HCT116 (cell line): ENCODE data around the gene DRAP1. TPM values are rescaled to one million over a fixed set of nuclear protein-coding genes. Genes with fewer than 3 reads are reported as not detected.

ENCODE experiments used
- ATAC-seq: fragments of 200-7000 bp; cut with Tn5 transposase; 2 replicates; pipeline ENCODE4 v1.9.1; 2020; ENCODE audit warnings: mild to moderate bottlenecking, moderate library complexity
- BruUV-seq: library from RNA; stranded (reverse); fragments of 400-500 nt; replicated peaks from 2 replicates; lab custom pipeline; 2021; lab: Mats Ljungman, UMichigan
- CTCF ChIA-PET: fragments of 300-600 bp; sonication (Branson Sonifier 250); formaldehyde crosslinking; loops from one replicate; lab custom pipeline; 2021; ENCODE audit warnings: antibody characterized with exemption; lab: Charles Lee
- POLR2A ChIA-PET: fragments of 300-600, 350-600 bp; sonication (Branson Sonifier 250); formaldehyde crosslinking; loops from one replicate; lab custom pipeline; 2021; ENCODE audit warnings: antibody characterized with exemption; lab: Charles Lee
- RAD21 ChIA-PET, 2 experiments: fragments of 300-600 bp; sonication (Branson Sonifier 250); formaldehyde crosslinking; loops; one replicate each; lab custom pipeline; 2023; ENCODE audit warnings: low total read pairs in 2 of 2; ENCODE audit not compliant: uncharacterized antibody in 2 of 2, unreplicated experiment in 2 of 2, low non-redundant PET in 1 of 2; lab: Charles Lee
- DNase-seq: peaks from one replicate; pipeline ENCODE4 v3.0.0-alpha.2; 2010; ENCODE audit warnings: low read depth, low spot score
- H2AFZ ChIP-seq: fragments of 200-600 bp; shearing (Covaris generic), sonication (generic); 2 replicates; pipeline ENCODE4 v1.6.1; 2017; ENCODE audit warnings: low read depth, mixed run types, mixed read lengths, antibody characterized with exemption, low read length; ENCODE audit not compliant: poor library complexity, severe bottlenecking
- H3K27ac ChIP-seq: 2 replicates; pipeline ENCODE4 v1.5.1; 2012; ENCODE audit warnings: low read depth, low read length
- H3K27me3 ChIP-seq: fragments of 200-600 bp; sonication (generic); 2 replicates; pipeline ENCODE4 v1.6.1; 2016; ENCODE audit warnings: mixed run types, low read length, mixed read lengths; ENCODE audit not compliant: insufficient read depth
- H3K36me3 ChIP-seq, 2 experiments: fragments of 200-500 bp in 1 of 2; fragments of 200-600 bp in 1 of 2; sonication (Bioruptor generic) in 1 of 2; sonication (generic) in 1 of 2; 2 replicates each; pipeline versions ENCODE4 v1.5.1 to v1.6.1; 2014 to 2016; ENCODE audit warnings: low read length in 2 of 2, inconsistent platforms in 1 of 2, mixed read lengths in 1 of 2, mixed run types in 1 of 2; ENCODE audit not compliant: insufficient read depth in 2 of 2, control insufficient read depth in 1 of 2
- H3K4me1 ChIP-seq, 2 experiments: fragments of 200-600 bp in 1 of 2; sonication (generic) in 1 of 2; 2 replicates each; pipeline versions ENCODE4 v1.5.1 to v1.6.1; 2012 to 2017; ENCODE audit warnings: low read length in 2 of 2, inconsistent platforms in 1 of 2, mild to moderate bottlenecking in 1 of 2, mixed read lengths in 1 of 2, mixed run types in 1 of 2, moderate library complexity in 1 of 2; ENCODE audit not compliant: insufficient read depth in 2 of 2, control insufficient read depth in 1 of 2
- H3K4me2 ChIP-seq: fragments of 200-600 bp; sonication (generic); 2 replicates; pipeline ENCODE4 v1.6.1; 2017; ENCODE audit warnings: mixed run types, low read length, mixed read lengths
- H3K4me3 ChIP-seq, 2 experiments: fragments of 200-600 bp in 1 of 2; sonication (generic) in 1 of 2; replicated peaks in 1 of 2; 2 replicates each; pipeline ENCODE4 v1.5.1; 2011 to 2016; ENCODE audit warnings: low read length in 2 of 2, control low read depth in 1 of 2, low read depth in 1 of 2, mild to moderate bottlenecking in 1 of 2, mixed read lengths in 1 of 2, mixed run types in 1 of 2
- H3K79me2 ChIP-seq: fragments of 200-600 bp; sonication (generic); 2 replicates; pipeline ENCODE4 v1.6.1; 2017; ENCODE audit warnings: mild to moderate bottlenecking, mixed run types, low read length, moderate library complexity, mixed read lengths; ENCODE audit not compliant: insufficient read depth
- H3K9ac ChIP-seq: fragments of 200-600 bp; sonication (generic); 2 replicates; pipeline ENCODE4 v1.6.1; 2016; ENCODE audit warnings: low read length, mixed read lengths
- H3K9me2 ChIP-seq: fragments of 200-600 bp; sonication (generic), shearing (Covaris generic); 2 replicates; pipeline ENCODE4 v1.6.1; 2017; ENCODE audit warnings: mixed run types, mild to moderate bottlenecking, moderate library complexity; ENCODE audit not compliant: insufficient read depth
- H3K9me3 ChIP-seq, 2 experiments: fragments of 200-500 bp in 1 of 2; fragments of 200-600 bp in 1 of 2; sonication (Bioruptor generic) in 1 of 2; sonication (generic) in 1 of 2; 2 replicates each; pipeline ENCODE4 v1.6.1; 2014 to 2017; ENCODE audit warnings: low read length in 2 of 2, mixed read lengths in 2 of 2, inconsistent platforms in 1 of 2, low read depth in 1 of 2, mild to moderate bottlenecking in 1 of 2, mixed run types in 1 of 2, moderate library complexity in 1 of 2; ENCODE audit not compliant: control insufficient read depth in 1 of 2, insufficient read depth in 1 of 2
- H4K20me1 ChIP-seq: fragments of 200-600 bp; sonication (generic), shearing (Covaris generic); 2 replicates; pipeline ENCODE4 v1.6.1; 2017; ENCODE audit warnings: mixed run types, mild to moderate bottlenecking, moderate library complexity; ENCODE audit not compliant: insufficient read depth
- ATF3 ChIP-seq: IDR thresholded peaks from 2 replicates; pipeline ENCODE4 v1.6.1; 2012
- EGR1 ChIP-seq: IDR thresholded peaks from 2 replicates; pipeline ENCODE4 v1.6.1; 2012; ENCODE audit warnings: low read depth
- EZH2phosphoT487 ChIP-seq: fragments of 200-600 bp; IDR thresholded peaks from 2 replicates; pipeline ENCODE4 v1.6.1; 2018; ENCODE audit warnings: antibody characterized with exemption, borderline replicate concordance
- POLR2A ChIP-seq: IDR thresholded peaks from 2 replicates; pipeline ENCODE4 v1.7.0; 2011; ENCODE audit warnings: borderline replicate concordance; ENCODE audit not compliant: insufficient read depth, insufficient read length; ENCODE audit errors: extremely low read depth
- POLR2AphosphoS5 ChIP-seq: IDR thresholded peaks from 2 replicates; pipeline ENCODE4 v1.6.1; 2011; ENCODE audit warnings: mild to moderate bottlenecking, low read depth, low read length, moderate library complexity
- SIN3A ChIP-seq: IDR thresholded peaks from 2 replicates; pipeline ENCODE4 v1.6.1; 2012; ENCODE audit warnings: low read depth
- SP1 ChIP-seq: IDR thresholded peaks from 2 replicates; pipeline ENCODE4 v1.6.1; 2012; ENCODE audit warnings: low read depth
- YY1 ChIP-seq: IDR thresholded peaks from 2 replicates; pipeline ENCODE4 v1.6.1; 2011; ENCODE audit warnings: low read length, low read depth, moderate library complexity, mild to moderate bottlenecking; ENCODE audit not compliant: insufficient replicate concordance; ENCODE audit errors: extremely low read depth
- ZBTB33 ChIP-seq: IDR thresholded peaks from 2 replicates; pipeline ENCODE4 v1.6.1; 2011; ENCODE audit warnings: mild to moderate bottlenecking, low read length, moderate library complexity; ENCODE audit not compliant: insufficient replicate concordance; ENCODE audit errors: extremely low read depth
- ZFX ChIP-seq: fragments of 450-650 bp; IDR thresholded peaks from 2 replicates; pipeline ENCODE4 v1.6.1; 2017
- ZNF274 ChIP-seq: fragments of 200-500 bp; sonication (Bioruptor generic); IDR thresholded peaks from 2 replicates; pipeline ENCODE4 v1.6.1; 2014; ENCODE audit warnings: mild to moderate bottlenecking, low read depth, low read length, inconsistent platforms
- intact Hi-C: fragments of 100-400 bp; cut with micrococcal nuclease; formaldehyde crosslinking; loops from 2 replicates; pipeline ENCODE4 v1.10.0; 2022
- total RNA-seq: library from RNA; stranded (reverse); gene quantifications from one replicate; pipeline ENCODE4 v1.2.1, GENCODE V29; 2021; ENCODE audit not compliant: unreplicated experiment

Gene DRAP1
- total RNA-seq, 1 experiment from 2014 or later = 158 TPM

DNA sequence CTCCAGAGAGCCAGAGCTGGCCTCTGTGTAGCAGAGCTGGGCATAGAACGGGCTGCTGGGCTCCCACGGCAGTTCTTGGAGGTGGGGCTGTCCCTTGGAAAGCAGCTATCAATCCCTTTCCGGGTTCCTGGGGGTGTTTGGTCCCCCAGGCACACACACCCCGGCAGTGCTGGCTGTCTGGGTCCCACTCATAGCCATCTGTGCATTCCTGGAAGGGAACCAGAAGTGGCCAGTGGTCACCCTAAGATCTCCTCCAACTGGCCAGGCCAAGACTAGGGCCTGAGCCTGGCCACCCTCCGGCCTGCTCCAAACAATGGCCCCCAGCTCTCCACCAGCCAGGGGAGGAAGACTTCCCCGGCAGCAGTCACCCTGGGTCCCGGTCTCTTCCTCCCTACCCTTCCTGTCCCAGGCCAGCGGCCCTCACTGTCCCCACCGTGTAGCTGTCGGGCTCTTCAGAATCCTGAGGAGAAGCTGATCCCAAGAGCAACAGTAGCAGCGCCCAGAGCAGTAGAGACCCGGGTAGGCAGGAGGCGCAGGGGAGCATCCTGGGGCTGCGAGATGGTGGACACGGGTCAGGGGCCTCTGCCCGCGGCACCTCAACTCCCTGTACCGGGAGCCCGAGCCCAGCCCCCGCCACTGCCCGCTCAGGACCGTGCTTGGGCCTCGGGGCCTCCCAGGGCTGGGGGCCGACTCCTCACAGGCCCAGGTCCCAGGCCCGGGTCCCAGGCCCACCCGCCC, 47.2 kb upstream of the DRAP1 start:
- no TSS peak for BruUV-seq

GRCh38 chr11:65872586-65873317, 46.5 kb upstream of the DRAP1 start, which contains the start of gene EFEMP2:
TSS of gene EFEMP2 (minus strand) at chr11:65872800. CDS start at chr11:65872354, 446 bp downstream.
- Histone ChIP-seq H3K4me1 (peaks cover 10 to 13% of the 10 kb centered on the region in 2 experiments; a peak in 3 of 4 replicates), H3K36me3 (no peaks in the 10 kb centered on the region), H3K4me2 (peak within 1 kb of the TSS; percentile 81), H3K9me2 (no peaks in the 10 kb centered on the region), H3K79me2 (no peaks in the 10 kb centered on the region), H3K9me3 (no peaks in the 10 kb centered on the region), H3K4me3 (peak within 1 kb of the TSS; percentile 52 to 55), H3K9ac (peak within 1 kb of the TSS; percentile 58), H2AFZ (no peak within 1 kb of the TSS), H3K27ac (peak within 1 kb of the TSS; percentile 55), H4K20me1 (no peaks in the 10 kb centered on the region), H3K27me3 (no peaks in the 10 kb centered on the region)
- CTCF ChIA-PET = interaction anchor here (1.5 to 1.8 kb wide), 3 partner anchors 12 to 16 kb away, joined by 6 to 9 read pairs (median 8); partner anchors contain the start of genes FIBP and MUS81
- intact Hi-C loops = loop anchor here (5.0 kb wide), 1 partner anchor 160 kb away; the partner anchor contains the start of gene KAT5
- TF ChIP-seq POLR2A (no peak), SIN3A (no peak), POLR2AphosphoS5 (no peak), ZNF274 (no peak), ZBTB33 (no peak), ATF3 (no peak)
- POLR2A ChIA-PET = interaction anchor here (1.5 to 4.8 kb wide), 2 partner anchors 12 to 13 kb away, joined by 3 to 36 read pairs; partner anchors contain the start of genes CFL1 and MUS81
- RAD21 ChIA-PET = interaction anchor here in 1 of 2 experiments (0.6 kb wide), 1 partner anchor 15 kb away, joined by 3 read pairs; the partner anchor contains the start of gene FIBP
- no peak for DNase-seq
- BruUV-seq = TSS peak; percentile 83
- ATAC-seq = no peak

More for the DNA sequence above, 47.2 kb upstream of the DRAP1 start:
- no peak overlapping the region for H3K27ac ChIP-seq
- DNase-seq (no peak), ATAC-seq (no peak)
- TF ChIP-seq POLR2AphosphoS5 (no peak), SP1 (no peak), EGR1 (no peak), EZH2phosphoT487 (no peak), ZNF274 (no peak), YY1 (no peak), POLR2A (no peak), ZFX (no peak)
- H3K4me3 ChIP-seq = no peak overlapping the region
- no peaks in the 10 kb centered on the region for H3K9me3 ChIP-seq
- H3K4me2 ChIP-seq = no peak overlapping the region
- H2AFZ ChIP-seq = no peak overlapping the region
- H3K9ac ChIP-seq = no peak overlapping the region
- no peaks in the 10 kb centered on the region for H3K27me3 ChIP-seq
- H3K9me2 ChIP-seq = no peaks in the 10 kb centered on the region
- H3K36me3 ChIP-seq = no peaks in the 10 kb centered on the region
- peaks cover 10 to 13% of the 10 kb centered on the region in 2 experiments; a peak in 3 of 4 replicates for H3K4me1 ChIP-seq
- no peaks in the 10 kb centered on the region for H4K20me1 ChIP-seq
- ChIA-PET RAD21 (interaction anchor here in 1 of 2 experiments (0.6 kb wide), 1 partner anchor 16 kb away, joined by 3 read pairs; the partner anchor contains the start of gene FIBP), POLR2A (interaction anchor here (1.0 to 4.8 kb wide), 3 partner anchors 10 to 17 kb away, joined by 3 to 36 read pairs (median 4); partner anchors contain the start of genes CFL1 and MUS81), CTCF (interaction anchor here (1.5 to 1.9 kb wide), 3 partner anchors 12 to 16 kb away, joined by 6 to 15 read pairs (median 8); partner anchors contain the start of genes FIBP and MUS81)
- intact Hi-C loops = loop anchor here (5.0 kb wide), 1 partner anchor 160 kb away; the partner anchor contains the start of gene KAT5
- H3K79me2 ChIP-seq = no peaks in the 10 kb centered on the region
